Transverse colon (tissue), 4 donors: ENCODE data around the gene RALGPS1. TPM values are rescaled to one million over a fixed set of nuclear protein-coding genes. Genes with fewer than 3 reads are reported as not detected.
"Not testable (repeated sequence)": the region's sequence is repeated elsewhere in the genome, so short reads cannot be mapped to it uniquely, and the experiment has no call there.

ENCODE experiments used
- DNase-seq: peaks from one replicate; pipeline ENCODE4 v3.0.0-alpha.2; 2019
- H3K27ac ChIP-seq, 4 donors: fragments of 200-600 bp; sonication (generic); 2 replicates each; pipeline ENCODE4 v1.5.1; 2016 to 2018; ENCODE audit warnings: inconsistent platforms in 4 of 4
- H3K27me3 ChIP-seq: fragments of 200-600 bp; sonication (generic); 2 replicates; pipeline ENCODE4 v1.5.1; 2017; ENCODE audit warnings: inconsistent platforms
- H3K36me3 ChIP-seq, 4 donors: fragments of 200-600 bp; sonication (generic); 2 replicates each; pipeline ENCODE4 v1.5.1; 2017 to 2019; ENCODE audit warnings: inconsistent platforms in 4 of 4
- H3K4me1 ChIP-seq, 4 donors: fragments of 200-600 bp; sonication (generic); 2 replicates each; pipeline ENCODE4 v1.5.1; 2017 to 2020; ENCODE audit warnings: inconsistent platforms in 4 of 4
- H3K4me3 ChIP-seq, 4 donors: fragments of 200-600 bp; sonication (generic); 1 replicate in 1 of 4; 2 replicates in 3 of 4; pipeline versions ENCODE4 v1.5.1 to v1.6.1; 2017 to 2019; ENCODE audit warnings: inconsistent platforms in 4 of 4
- H3K9me3 ChIP-seq, 2 donors: fragments of 200-600 bp; sonication (generic); 2 replicates each; pipeline ENCODE4 v1.5.1; 2017 to 2019; ENCODE audit warnings: inconsistent platforms in 2 of 2
- EP300 ChIP-seq: sonication (generic); formaldehyde crosslinking; IDR thresholded peaks from one replicate; pipeline ENCODE4 v1.6.1; 2017; ENCODE audit warnings: antibody characterized with exemption, low read depth
- POLR2A ChIP-seq: fragments of 450-650 bp; IDR thresholded peaks from one replicate; pipeline ENCODE4 v1.6.1; 2016; ENCODE audit warnings: antibody characterized with exemption, mild to moderate bottlenecking, moderate library complexity
- POLR2AphosphoS5 ChIP-seq, 3 donors: sonication (generic); formaldehyde crosslinking; IDR thresholded peaks; one replicate each; pipeline ENCODE4 v1.6.1; 2016; ENCODE audit warnings: antibody characterized with exemption in 3 of 3
- WGBS, 2 donors: methylation state at CpG; one replicate each; pipeline ENCODE4 v1.1.5; 2018; ENCODE audit warnings: low coverage in 1 of 2; 5-methylcytosine and 5-hydroxymethylcytosine counted together
- in situ Hi-C, 4 donors: fragments of 200-750 bp; cut with MboI; loops; one replicate each; pipeline versions ENCODE4 v1.15.0 to v1.15.1; 2017; ENCODE audit warnings: low sequenced_read_pairs in 3 of 4, low pct_ligation_motif_present in 1 of 4, low pct_unique_long_range_greater_than_20kb in 1 of 4
- intact Hi-C: fragments of 100-400 bp; cut with DNase I; formaldehyde crosslinking; loops from one replicate; pipeline ENCODE4 v1.15.1; 2023; ENCODE audit warnings: low total_unique reads
- total RNA-seq, 4 donors: library from RNA; depleted of rRNA; stranded (reverse); fragments of >200 nt; gene quantifications; one replicate each; pipeline ENCODE4 v1.1.0, GENCODE V29; 2016
- TF ChIP-seq, protein P1 (sequence below), 5 experiments: fragments of 200-600 bp in 3 of 5; fragments of 450-650 bp in 2 of 5; sonication (generic) in 3 of 5; IDR thresholded peaks; 1 replicate in 2 of 5; 2 replicates in 3 of 5; pipeline ENCODE4 v1.5.1; 2016 to 2017; ENCODE audit warnings: antibody characterized with exemption in 5 of 5, inconsistent platforms in 3 of 5, mild to moderate bottlenecking in 2 of 5, moderate library complexity in 1 of 5

The RALGPS1 gene
- total RNA-seq, 4 donors from 2014 or later: 46.0 to 119 (median 87.6) TPM

DNA sequence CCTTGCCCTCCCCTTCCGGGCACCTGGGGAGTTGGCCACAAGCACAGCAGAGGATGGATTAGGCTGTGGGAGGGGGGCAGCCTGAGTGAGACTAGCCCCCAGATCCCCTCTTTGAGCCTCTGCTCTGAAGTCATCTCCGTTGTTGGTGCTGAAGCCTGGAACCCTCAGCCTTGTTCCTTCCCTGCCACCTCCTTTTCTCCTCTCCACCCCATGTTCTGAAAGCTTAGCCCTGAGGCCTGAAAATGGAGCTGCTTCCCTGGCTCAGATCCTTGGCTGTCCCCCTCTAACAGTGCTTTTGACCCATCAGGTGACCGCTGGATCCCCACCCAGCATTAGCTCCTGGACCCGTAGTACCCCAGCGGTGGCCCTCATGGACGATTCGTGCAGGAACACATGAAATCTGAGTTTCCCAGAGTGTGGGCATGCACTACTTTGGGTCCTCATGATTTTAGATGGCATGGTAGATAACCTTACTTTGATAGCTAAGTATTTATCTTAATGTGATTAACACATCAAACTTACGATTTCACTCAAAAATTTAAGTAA is 229.4 kb downstream of the RALGPS1 start:
- in situ Hi-C loops: no loop called here
- peak overlapping the region in 2 of 4 donors; percentile 12 to 50 for H3K27ac ChIP-seq
- TF ChIP-seq POLR2A: no peak
- no peak for TF ChIP-seq POLR2AphosphoS5 (IDR thresholded peaks at IDR 0.05)
- no peak for TF ChIP-seq EP300
- TF ChIP-seq, protein P1, sequence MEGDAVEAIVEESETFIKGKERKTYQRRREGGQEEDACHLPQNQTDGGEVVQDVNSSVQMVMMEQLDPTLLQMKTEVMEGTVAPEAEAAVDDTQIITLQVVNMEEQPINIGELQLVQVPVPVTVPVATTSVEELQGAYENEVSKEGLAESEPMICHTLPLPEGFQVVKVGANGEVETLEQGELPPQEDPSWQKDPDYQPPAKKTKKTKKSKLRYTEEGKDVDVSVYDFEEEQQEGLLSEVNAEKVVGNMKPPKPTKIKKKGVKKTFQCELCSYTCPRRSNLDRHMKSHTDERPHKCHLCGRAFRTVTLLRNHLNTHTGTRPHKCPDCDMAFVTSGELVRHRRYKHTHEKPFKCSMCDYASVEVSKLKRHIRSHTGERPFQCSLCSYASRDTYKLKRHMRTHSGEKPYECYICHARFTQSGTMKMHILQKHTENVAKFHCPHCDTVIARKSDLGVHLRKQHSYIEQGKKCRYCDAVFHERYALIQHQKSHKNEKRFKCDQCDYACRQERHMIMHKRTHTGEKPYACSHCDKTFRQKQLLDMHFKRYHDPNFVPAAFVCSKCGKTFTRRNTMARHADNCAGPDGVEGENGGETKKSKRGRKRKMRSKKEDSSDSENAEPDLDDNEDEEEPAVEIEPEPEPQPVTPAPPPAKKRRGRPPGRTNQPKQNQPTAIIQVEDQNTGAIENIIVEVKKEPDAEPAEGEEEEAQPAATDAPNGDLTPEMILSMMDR (IDR thresholded peaks at IDR 0.05): no peak
- H3K27me3 ChIP-seq: no peaks in the 10 kb centered on the region
- intact Hi-C loops: no loop called here
- no peaks in the 10 kb centered on the region for H3K36me3 ChIP-seq
- DNase-seq: no peak
- WGBS, 2 donors: 80 to 95% methylated on average over 1 to 8 of the region's 8 CpGs
- H3K4me1 ChIP-seq: no peaks in the 10 kb centered on the region
- no peak overlapping the region for H3K4me3 ChIP-seq
- H3K9me3 ChIP-seq: no peaks in the 10 kb centered on the region

DNA sequence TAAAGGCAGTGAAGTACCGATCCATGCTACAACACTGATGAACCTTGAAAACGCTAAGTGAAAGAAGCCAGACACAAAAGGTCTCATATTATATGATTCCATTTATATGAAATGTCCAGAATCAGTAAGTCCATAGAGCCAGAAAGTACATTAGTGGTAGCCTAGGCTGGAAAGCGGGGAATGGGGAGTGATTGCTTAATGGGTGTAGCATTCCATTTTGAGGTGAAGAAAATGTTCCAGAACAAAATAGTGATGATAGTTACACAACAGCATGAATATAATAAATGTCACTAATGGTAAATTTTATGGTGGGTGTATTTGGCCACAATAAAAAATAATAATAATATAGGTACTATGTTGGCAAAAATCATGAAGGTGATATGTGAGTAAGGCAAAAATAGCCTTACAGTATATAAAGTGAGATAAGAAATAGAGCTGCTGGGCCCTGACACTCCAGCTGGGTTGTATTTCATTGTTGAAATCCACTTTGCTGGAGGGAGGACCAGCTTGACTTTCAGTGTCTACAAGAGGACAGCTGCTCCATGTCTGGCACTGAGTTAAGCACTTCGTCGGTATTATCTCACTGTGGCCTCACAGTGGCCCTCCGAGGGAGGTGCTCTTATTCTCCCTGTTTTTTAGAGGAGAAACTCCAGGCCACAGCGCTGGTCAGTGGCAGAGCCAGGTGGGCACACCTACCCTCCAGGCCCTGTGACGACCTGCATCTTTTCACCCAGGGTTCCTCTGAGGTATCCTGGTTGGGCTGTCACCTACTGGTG is 230.3 kb downstream of the RALGPS1 start:
- DNase-seq: no peak
- Histone ChIP-seq H3K4me1 (no peaks in the 10 kb centered on the region), H3K27ac (peak overlapping the region; percentile 13 to 54 (median 42)), H3K27me3 (no peaks in the 10 kb centered on the region), H3K9me3 (no peaks in the 10 kb centered on the region), H3K4me3 (no peak overlapping the region), H3K36me3 (no peaks in the 10 kb centered on the region)
- TF ChIP-seq POLR2AphosphoS5 (IDR thresholded peaks at IDR 0.05): peak; percentile 23 to 52 (median 38)
- TF ChIP-seq, protein P1 (IDR thresholded peaks at IDR 0.05): no peak
- in situ Hi-C loops (no loop called here), intact Hi-C loops (no loop called here)
- WGBS, 2 donors: 82 to 86% methylated on average over 3 to 8 of the region's 8 CpGs

DNA sequence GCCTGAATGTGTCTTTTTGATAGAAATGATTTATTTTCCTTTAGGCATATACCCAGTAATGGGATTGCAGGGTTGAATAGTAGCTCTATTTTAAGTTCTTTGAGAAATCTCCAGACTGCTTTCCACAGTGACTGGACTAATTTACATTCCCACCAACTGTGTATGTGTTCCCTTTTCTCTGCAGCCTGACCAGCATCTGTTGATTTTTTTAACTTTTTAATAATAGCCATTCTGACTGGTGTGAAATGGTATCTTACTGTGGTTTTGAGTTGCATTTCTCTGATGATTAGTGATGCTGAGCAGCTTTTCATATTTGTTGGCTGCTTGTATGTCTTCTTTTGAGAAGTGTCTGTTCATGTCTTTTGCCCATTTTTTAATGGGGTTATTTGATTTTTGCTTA is 232.3 kb downstream of the RALGPS1 start:
- H3K27ac ChIP-seq, H3K9me3 ChIP-seq, H3K36me3 ChIP-seq, H3K27me3 ChIP-seq, intact Hi-C loops, in situ Hi-C loops, H3K4me3 ChIP-seq, DNase-seq, H3K4me1 ChIP-seq: not testable (repeated sequence)

DNA sequence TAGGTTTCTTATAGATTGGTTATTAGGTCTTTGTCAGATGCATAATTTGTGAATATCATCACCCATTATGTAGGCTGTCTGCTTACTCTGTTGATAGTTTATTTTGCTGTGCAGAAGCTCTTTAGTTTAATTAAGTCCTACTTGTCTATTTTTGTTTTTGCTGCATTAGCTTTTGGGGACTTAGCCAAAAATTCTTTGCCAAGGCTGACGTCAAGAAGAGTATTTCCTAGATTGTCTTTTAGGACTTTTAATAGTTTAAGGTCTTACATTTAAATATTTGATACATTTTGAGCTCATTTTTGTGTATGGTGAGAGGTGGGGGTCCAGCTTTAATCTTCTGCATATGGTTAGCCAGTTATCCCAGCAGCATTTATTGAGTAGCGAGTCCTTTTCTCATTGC is 232.7 kb downstream of the RALGPS1 start:
- DNase-seq: no peak
- Histone ChIP-seq H3K4me1 (no peaks in the 10 kb centered on the region), H3K27ac (no peak overlapping the region), H3K4me3 (no peak overlapping the region), H3K9me3 (no peaks in the 10 kb centered on the region), H3K27me3 (no peaks in the 10 kb centered on the region), H3K36me3 (no peaks in the 10 kb centered on the region)
- intact Hi-C loops: no loop called here
- no peak for TF ChIP-seq POLR2A
- TF ChIP-seq, protein P1 (IDR thresholded peaks at IDR 0.05): no peak
- TF ChIP-seq POLR2AphosphoS5 (IDR thresholded peaks at IDR 0.05): no peak
- no peak for TF ChIP-seq EP300
- 81 to 87% methylated on average over 2 of the region's 2 CpGs for WGBS, 2 donors
- in situ Hi-C loops: no loop called here

DNA sequence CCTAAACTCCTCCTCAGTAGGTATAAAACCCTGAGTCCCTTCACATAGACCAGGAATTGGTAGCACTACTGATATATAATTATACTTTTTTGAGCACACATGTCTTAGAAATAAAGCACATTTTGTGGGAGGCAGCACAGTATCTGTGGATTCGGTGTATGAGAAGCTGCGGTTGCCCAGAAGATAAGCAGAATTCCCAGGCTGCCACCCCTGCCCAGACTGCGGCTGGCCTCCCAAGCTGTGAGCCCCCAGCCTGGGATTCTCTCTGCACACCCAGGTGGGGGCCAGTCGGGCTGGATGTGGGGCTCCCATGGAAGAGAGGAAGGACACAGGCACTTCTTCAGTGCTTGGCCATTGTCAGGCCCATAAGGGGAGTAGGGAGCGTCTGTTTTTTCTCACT is 233.4 kb downstream of the RALGPS1 start:
- 88 to 100% methylated on average over 1 to 5 of the region's 5 CpGs for WGBS, 2 donors
- Histone ChIP-seq H3K4me1 (no peaks in the 10 kb centered on the region), H3K27ac (no peak overlapping the region), H3K9me3 (no peaks in the 10 kb centered on the region), H3K4me3 (no peak overlapping the region), H3K36me3 (no peaks in the 10 kb centered on the region), H3K27me3 (no peaks in the 10 kb centered on the region)
- in situ Hi-C loops (no loop called here), intact Hi-C loops (no loop called here)
- DNase-seq: no peak
- TF ChIP-seq POLR2A (no peak), EP300 (no peak), POLR2AphosphoS5 (IDR thresholded peaks at IDR 0.05) (no peak)
- TF ChIP-seq, protein P1 (IDR thresholded peaks at IDR 0.05): no peak
